GM18526 (cell line): ENCODE results near the gene LILRB4.
A peak's percentile ranks its signal among the peaks of the same experiment; 100 is the strongest.
"Not testable (repeated sequence)": the region's sequence is repeated elsewhere in the genome, so short reads cannot be mapped to it uniquely, and the experiment has no call there.

Source experiments
- POLR2A ChIP-seq: IDR thresholded peaks from 3 replicates; pipeline ENCODE4 v1.6.1; 2011; ENCODE audit not compliant: insufficient read length; ENCODE audit errors: extremely low read depth

Gene LILRB4

DNA sequence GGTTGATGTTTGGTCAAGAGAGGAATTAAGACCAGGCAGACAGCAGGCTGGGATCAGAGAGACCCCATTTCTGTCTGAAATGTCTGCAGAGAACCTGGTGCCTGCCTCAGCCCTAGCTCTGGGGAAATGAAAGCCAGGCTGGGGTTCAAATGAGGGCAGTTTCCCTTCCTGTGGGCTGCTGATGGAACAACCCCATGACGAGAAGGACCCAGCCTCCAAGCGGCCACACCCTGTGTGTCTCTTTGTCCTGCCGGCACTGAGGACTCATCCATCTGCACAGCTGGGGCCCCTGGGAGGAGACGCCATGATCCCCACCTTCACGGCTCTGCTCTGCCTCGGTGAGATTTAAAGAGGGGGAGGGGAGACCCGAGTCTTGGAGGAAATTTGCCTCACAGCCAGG lies at the start of gene LILRB4:
Gene LILRB4, plus strand, starts transcription at position 256 of the 400 bp plus-strand sequence. Its CDS starts 49 bp downstream, at position 305.
- TF ChIP-seq POLR2A, result peak; percentile 28

DNA sequence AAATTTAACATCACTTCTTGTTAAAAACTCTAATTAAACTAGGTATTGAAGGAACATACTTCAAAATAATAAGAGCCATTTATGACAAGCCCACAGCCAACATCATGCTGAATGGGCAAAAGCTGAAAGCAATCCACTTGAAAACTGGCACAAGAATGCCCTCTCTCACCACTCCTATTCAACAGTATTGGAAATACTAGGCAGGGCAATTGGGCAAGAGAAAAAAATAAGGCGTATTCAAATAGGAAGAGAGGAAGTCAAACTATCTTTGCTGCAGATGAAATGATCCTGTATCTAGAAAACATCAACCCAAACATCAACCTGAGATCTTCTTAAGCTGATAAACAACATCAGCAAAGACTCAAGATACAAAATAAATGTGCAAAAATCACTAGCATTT lies 48.1 kb upstream of the LILRB4 start:
- no peak for TF ChIP-seq POLR2A

DNA sequence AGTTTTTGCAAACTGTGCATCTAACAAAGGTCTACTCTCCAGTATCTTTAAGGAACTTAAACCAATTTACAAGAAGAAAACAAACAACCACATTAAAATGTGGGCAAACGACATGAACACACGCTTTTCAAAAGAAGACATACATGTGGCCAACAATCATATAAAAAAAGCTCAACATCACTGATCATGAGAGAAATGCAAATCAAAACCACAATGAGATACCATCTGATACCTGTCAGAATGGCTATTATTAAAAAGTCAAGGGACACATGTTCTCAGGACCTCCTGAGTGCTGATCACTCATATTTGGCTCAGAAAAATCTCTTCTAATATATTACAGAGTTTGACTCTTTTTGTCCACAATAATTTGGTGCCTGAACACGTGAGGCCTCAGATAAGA lies 46.7 kb upstream of the LILRB4 start:
- TF ChIP-seq POLR2A, result no peak

DNA sequence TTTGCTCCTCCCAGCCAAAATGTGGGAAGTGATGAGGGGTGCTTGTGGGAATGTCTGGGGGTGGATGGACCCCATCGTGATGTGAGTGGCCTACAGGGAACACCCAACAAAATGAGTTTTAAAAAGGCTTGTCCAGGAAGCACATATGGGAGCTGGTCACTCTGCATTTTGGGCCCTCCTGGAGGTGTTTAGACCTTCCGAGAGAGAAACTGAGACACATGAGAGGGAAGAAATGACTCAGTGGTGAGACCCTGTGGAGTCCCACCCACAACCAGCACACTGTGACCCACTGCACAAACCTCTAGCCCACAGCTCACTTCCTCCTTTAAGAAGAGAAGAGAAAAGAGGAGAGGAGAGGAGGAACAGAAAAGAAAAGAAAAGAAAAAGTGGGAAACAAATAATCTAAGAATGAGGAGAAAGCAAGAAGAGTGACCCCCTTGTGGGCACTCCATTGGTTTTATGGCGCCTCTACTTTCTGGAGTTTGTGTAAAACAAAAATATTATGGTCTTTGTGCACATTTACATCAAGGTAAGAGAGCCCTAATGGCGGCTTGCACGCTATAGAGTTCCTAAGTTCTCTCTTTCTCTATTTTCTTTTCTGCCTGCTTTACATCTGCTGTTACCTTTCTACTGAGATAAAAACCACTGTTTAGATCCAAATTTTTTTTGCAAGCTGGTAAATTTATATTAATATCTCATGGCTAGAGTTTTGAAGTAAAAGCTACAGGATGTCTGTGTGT lies 45.8 kb upstream of the LILRB4 start:
- TF ChIP-seq POLR2A, result peak; percentile 34

DNA sequence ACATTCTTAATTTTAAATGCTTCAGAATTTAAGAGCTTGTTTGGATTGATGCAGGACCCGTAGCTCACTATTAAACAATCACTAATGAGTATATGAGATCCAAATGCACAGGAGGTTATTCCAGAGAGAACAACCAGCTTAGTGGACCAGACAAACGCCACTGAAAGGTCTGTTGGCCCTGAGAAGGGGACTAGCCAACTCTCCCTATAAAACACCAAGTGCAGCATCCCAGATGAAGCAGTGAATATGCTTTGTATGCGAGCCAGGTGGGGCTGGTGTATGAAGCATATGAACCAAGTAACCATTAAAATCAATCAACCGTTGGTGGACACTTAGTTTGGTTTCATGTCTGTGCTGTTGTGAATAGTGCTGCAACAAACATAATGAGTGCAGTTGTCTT lies 42.3 kb upstream of the LILRB4 start:
- TF ChIP-seq POLR2A, result no peak

DNA sequence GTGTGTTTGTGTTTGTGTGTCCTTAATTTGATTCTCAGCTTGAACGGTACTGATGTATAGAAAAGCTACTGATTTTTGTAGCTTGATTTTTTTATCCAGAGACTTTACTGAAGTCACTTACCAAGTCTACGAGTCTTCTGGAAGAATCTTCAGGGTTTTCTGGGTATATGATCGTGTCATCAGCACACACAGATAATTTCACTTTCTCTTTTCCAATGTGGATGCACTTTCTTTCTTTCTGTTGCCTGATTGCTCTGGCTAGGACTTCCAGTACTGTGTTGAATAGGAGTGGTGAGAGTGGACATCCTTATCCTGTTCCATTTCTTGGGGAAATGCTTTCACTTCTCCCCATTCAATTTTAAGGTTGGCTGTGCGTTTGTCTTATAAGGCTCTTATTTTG lies 40.4 kb upstream of the LILRB4 start:
- TF ChIP-seq POLR2A, result no peak

- no peak for TF ChIP-seq POLR2A
Observed at GRCh38 chr19:54626757-54627156, 36.0 kb upstream of the LILRB4 start.

GRCh38 chr19:54630262-54630661 lies 32.5 kb upstream of the LILRB4 start, which contains the start of gene LILRB1:
Gene LILRB1 (plus strand): TSS chr19:54630484. CDS start chr19:54631074, 590 bp downstream.
- TF ChIP-seq POLR2A, result not testable (repeated sequence)

- no peak for TF ChIP-seq POLR2A
Observed at GRCh38 chr19:54630782-54631181, 32.0 kb upstream of the LILRB4 start.

GRCh38 chr19:54633401-54633800 lies 29.4 kb upstream of the LILRB4 start:
- no peak for TF ChIP-seq POLR2A

DNA sequence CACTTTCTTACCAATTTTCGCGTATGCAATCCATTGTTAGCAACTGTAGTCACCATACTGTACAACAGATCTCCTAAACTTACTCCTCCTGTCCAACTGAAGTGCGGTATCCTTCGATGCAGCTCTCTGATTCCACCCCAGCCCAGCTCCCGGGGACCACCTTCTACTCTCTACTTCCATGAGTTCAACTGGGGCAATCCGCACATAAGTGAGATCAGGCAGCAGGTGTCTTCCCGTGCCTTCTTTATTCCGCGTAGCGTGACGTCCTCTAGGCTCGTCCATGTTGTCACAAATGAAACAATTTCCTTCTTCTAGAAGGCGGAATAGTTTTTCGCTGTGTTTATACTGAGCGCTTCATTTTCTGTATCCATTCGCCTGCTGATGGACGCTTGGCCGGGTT lies 24.1 kb upstream of the LILRB4 start:
- no peak for TF ChIP-seq POLR2A

DNA sequence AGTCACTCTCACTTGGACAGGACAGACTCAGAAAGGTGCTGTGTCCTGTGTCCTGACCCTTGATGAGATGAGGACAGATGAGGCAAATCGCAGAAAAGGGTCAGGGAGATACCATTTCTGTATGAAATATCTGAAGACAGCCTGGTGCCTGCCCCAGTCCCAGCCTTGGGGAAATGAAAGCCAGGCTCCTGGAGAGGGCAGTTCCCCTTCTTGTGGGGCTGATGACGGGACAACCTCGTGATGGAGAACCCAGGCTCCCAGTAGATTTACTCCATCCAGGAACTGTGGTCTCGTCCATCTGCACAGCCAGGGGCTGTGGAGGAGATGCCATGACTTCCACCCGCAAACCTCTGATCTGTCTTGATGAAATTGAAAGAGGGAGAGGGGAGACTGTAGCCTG lies 18.7 kb upstream of the LILRB4 start:
- TF ChIP-seq POLR2A, result no peak

DNA sequence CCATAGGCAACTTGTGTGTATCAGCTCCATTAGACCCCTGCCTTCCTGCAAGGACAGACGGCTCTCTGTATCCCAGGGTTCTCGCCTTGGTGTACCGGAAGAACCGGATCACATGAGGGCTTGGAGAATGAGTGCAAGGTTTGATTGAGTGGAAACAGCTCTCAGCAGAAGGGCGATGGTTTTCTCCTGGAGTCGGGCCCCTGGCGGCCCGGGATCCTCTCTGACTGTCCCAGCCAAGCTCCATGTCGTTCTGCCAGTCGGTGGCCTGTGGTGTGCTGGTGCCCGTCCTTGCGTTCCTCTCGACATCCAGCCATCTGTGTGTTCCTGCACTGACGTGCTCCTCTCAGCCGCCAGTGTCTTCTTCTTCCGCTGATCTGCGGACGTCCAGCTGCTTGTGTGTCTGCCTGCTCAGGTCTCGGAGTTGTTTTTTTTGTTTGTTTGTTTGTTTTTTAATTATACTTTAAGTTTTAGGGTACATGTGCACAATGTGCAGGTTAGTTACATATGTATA lies 16.4 kb upstream of the LILRB4 start:
- no peak for TF ChIP-seq POLR2A

GRCh38 chr19:54648129-54648528 lies 14.7 kb upstream of the LILRB4 start:
- no peak for TF ChIP-seq POLR2A

- TF ChIP-seq POLR2A, result no peak
Observed at GRCh38 chr19:54650108-54650655, 12.6 kb upstream of the LILRB4 start.

GRCh38 chr19:54653181-54653809 lies 9.5 kb upstream of the LILRB4 start:
- TF ChIP-seq POLR2A, result no peak

DNA sequence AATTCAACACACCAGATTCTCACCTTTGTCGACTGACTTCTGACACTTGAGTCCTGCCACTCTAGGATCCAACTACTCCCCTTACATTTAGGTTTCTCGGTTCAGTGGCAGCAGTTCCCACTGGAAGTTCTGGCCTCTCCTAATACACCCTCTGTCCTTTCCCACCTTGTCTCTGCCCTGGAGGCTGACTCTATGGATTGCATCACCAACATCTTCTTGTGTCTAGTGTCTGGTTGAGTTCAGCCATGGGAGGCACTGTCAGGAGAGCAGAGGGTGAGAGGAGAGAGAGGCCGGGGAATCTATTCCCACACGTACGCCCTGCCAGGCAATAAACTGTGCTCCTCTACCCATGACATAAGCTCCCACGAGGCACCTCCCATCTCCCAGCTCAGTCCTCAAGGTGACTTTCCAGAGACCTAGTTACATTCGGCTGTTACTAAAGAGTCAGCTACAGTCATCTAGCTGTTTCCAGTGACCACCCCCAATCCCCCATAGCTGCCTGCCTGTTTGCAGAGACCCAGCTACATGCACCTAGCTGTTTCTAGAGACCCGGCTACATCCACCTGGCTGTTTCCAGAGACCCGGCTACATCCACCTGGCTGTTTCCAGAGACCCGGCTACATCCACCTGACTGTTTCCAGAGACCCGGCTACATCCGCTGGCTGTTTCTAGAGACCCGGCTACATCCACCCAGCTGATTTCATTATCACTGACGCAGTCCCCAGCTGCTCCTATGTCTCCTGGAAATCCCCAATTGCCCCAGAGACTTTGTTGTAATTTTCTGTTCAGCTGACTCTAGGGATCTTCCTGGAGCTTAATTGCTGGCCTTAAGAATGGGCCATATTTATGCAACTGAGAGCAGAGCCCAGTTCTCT lies 8.1 kb upstream of the LILRB4 start:
- no peak for TF ChIP-seq POLR2A
